ENCODE measurements around the gene CDKN2B-AS1.
A peak's percentile ranks its signal among the peaks of the same experiment; 100 is the strongest.

Gene CDKN2B-AS1

GRCh38 chr9:22009506-22009867 is 14.9 kb downstream of the CDKN2B-AS1 start:
- POLR2A ChIA-PET (ENCODE audit: low non-redundant PET), result interaction anchor here (1.1 to 1.8 kb wide), 4 partner anchors 15 to 110 kb away, joined by 3 to 14 read pairs (median 4); partner anchors contain the start of genes CDKN2A and CDKN2B-AS1
- peak overlapping the region; percentile 97 for H3K27ac ChIP-seq
- TF ChIP-seq CTCF (conservative IDR thresholded peaks at IDR 0.05; ENCODE audit: low read depth), result no peak
- CTCF ChIA-PET, result interaction anchor here (0.6 to 3.2 kb wide), 15 partner anchors 16 to 229 kb away, joined by 3 to 40 read pairs (median 7); partner anchors contain the start of genes CDKN2A and CDKN2B-AS1
- no peak for DNase-seq (ENCODE audit: low spot score)

GRCh38 chr9:22010866-22011625 is 16.5 kb downstream of the CDKN2B-AS1 start:
- ChIA-PET POLR2A (ENCODE audit: low non-redundant PET) (no interaction called here), CTCF (interaction anchor here (0.5 to 0.7 kb wide), 5 partner anchors 27 to 708 kb away, joined by 3 to 4 read pairs (median 3); no protein-coding TSS in a partner anchor)
- DNase-seq (ENCODE audit: low spot score), result no peak
- no peak overlapping the region for H3K27ac ChIP-seq
- TF ChIP-seq CTCF (conservative IDR thresholded peaks at IDR 0.05; ENCODE audit: low read depth), result no peak

GRCh38 chr9:22022396-22022795 is 27.8 kb downstream of the CDKN2B-AS1 start:
- CTCF ChIA-PET, result no interaction called here
- no peak for TF ChIP-seq CTCF (conservative IDR thresholded peaks at IDR 0.05; ENCODE audit: low read depth)
- H3K27ac ChIP-seq, result no peak overlapping the region
- no peak for DNase-seq (ENCODE audit: low spot score)
- POLR2A ChIA-PET (ENCODE audit: low non-redundant PET), result no interaction called here

GRCh38 chr9:22026696-22027095 is 32.1 kb downstream of the CDKN2B-AS1 start:
- ChIA-PET POLR2A (ENCODE audit: low non-redundant PET) (no interaction called here), CTCF (interaction anchor here (0.5 to 0.7 kb wide), 5 partner anchors 18 to 144 kb away, joined by 3 to 5 read pairs (median 3); partner anchors contain the start of genes CDKN2A and CDKN2B-AS1)
- no peak for DNase-seq (ENCODE audit: low spot score)
- peak overlapping the region; percentile 29 for H3K27ac ChIP-seq
- TF ChIP-seq CTCF (conservative IDR thresholded peaks at IDR 0.05; ENCODE audit: low read depth), result no peak

- ChIA-PET POLR2A (ENCODE audit: low non-redundant PET) (no interaction called here), CTCF (interaction anchor here (0.6 kb wide), 1 partner anchor 186 kb away, joined by 3 read pairs; no protein-coding TSS in a partner anchor)
- no peak for DNase-seq (ENCODE audit: low spot score)
- TF ChIP-seq CTCF (conservative IDR thresholded peaks at IDR 0.05; ENCODE audit: low read depth), result no peak
- no peak overlapping the region for H3K27ac ChIP-seq
Observed at GRCh38 chr9:22028394-22028793, 33.8 kb downstream of the CDKN2B-AS1 start.

- H3K27ac ChIP-seq, result no peak overlapping the region
- ChIA-PET POLR2A (ENCODE audit: low non-redundant PET) (no interaction called here), CTCF (interaction anchor here (0.8 kb wide), 1 partner anchor 20 kb away, joined by 3 read pairs; the partner anchor contains the start of gene CDKN2B)
- TF ChIP-seq CTCF (conservative IDR thresholded peaks at IDR 0.05; ENCODE audit: low read depth), result no peak
- no peak for DNase-seq (ENCODE audit: low spot score)
Observed at GRCh38 chr9:22029231-22029630, 34.6 kb downstream of the CDKN2B-AS1 start.
